ENCODE measurements around the gene SYNGAP1. TPM values are rescaled to one million over a fixed set of nuclear protein-coding genes. Genes with fewer than 3 reads are reported as not detected.

SYNGAP1 gene
- total and polyA plus RNA-seq, 9 of the 15 experiments (the other 6 are each of a cell fraction or from before 2014, with no cell fraction given), result 0.01 to 22.8 (median 3.2) TPM

GRCh38 chr6:33418690-33419291 lies 1.1 kb upstream of the SYNGAP1 start (continued):
- TF ChIP-seq SMAD4 (CRISPR knock-in tag; conservative IDR thresholded peaks at IDR 0.05) (no peak), GTF2E2 (tag; IDR thresholded peaks at IDR 0.05) (0 out of 2 replicates have a peak, but pooled peaks have one; percentile 1), SREBF1 (IDR thresholded peaks at IDR 0.05; ENCODE audit: borderline replicate concordance, low read depth, low read length) (no peak), ZBTB49 (CRISPR knock-in tag; IDR thresholded peaks at IDR 0.05; ENCODE audit: borderline replicate concordance) (0 out of 2 replicates have a peak, but pooled peaks have one; percentile 21), ZNF318 (IDR thresholded peaks at IDR 0.05; ENCODE audit: borderline replicate concordance in 1 of 2, low read depth in 1 of 2) (peak in 1 of 2 experiments; percentile 34; a peak in 1 of 4 replicates), ESRRA (IDR thresholded peaks at IDR 0.05; ENCODE audit: borderline replicate concordance, low read depth) (no peak), RBM25 (IDR thresholded peaks at IDR 0.05; ENCODE audit: low read depth, low read length, severe bottlenecking) (no peak), TRIM28 (IDR thresholded peaks at IDR 0.05) (no peak), MLLT1 (IDR thresholded peaks at IDR 0.05) (no peak), ZZZ3 (IDR thresholded peaks at IDR 0.05) (no peak), SAP30 (IDR thresholded peaks at IDR 0.05; ENCODE audit: borderline replicate concordance, insufficient read depth, low read depth, low read length, poor library complexity, severe bottlenecking) (no peak), ZBTB26 (CRISPR knock-in tag; IDR thresholded peaks at IDR 0.05) (0 out of 2 replicates have a peak, but pooled peaks have one; percentile 82), TBP (optimal IDR thresholded peaks at IDR 0.05; ENCODE audit: low read depth, low read length) (no peak)
